GM13976 (cell line): ENCODE data around the gene HDAC9.

Experiments
- DNase-seq: peaks from one replicate; pipeline ENCODE4 v3.0.0; 2012; ENCODE audit warnings: low spot score
- CTCF ChIP-seq: IDR thresholded peaks from 2 replicates; pipeline ENCODE4 v1.5.1; 2012; ENCODE audit warnings: borderline replicate concordance, mild to moderate bottlenecking; ENCODE audit not compliant: insufficient read depth; ENCODE audit errors: extremely low read depth, missing control alignments, control extremely low read depth
- in situ Hi-C: fragments of 300-500 bp; cut with MboI; formaldehyde crosslinking; loops from one replicate; pipeline ENCODE4 v1.12.0; 2022; ENCODE audit warnings: low sequenced_read_pairs, mixed read lengths, inconsistent platforms; ENCODE audit not compliant: unreplicated experiment

The HDAC9 gene

GRCh38 chr7:18518555-18518954 lies 23.0 kb downstream of the HDAC9 start:
- DNase-seq, result no peak
- no peak for TF ChIP-seq CTCF
- in situ Hi-C loops, result no loop called here

GRCh38 chr7:18520450-18521235 lies 25.1 kb downstream of the HDAC9 start:
- in situ Hi-C loops, result no loop called here
- TF ChIP-seq CTCF, result no peak
- DNase-seq, result no peak

DNA sequence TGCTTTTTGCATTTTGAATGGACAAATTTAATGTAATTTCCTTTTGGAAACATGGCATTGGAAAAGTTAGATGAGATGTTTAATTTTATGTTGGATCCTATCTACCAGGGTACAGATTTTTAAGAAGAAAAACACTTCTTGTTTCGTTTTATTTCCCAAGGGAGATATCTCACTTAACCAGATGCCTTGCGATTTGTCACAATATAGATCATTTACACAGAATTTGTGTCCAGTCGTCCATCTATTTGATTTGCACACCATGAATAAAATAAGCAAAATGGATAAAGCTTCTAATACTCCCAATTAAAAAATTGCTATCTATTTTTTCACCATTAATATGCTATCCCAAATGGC lies 25.7 kb downstream of the HDAC9 start:
- DNase-seq, result no peak
- in situ Hi-C loops, result no loop called here
- TF ChIP-seq CTCF, result no peak

DNA sequence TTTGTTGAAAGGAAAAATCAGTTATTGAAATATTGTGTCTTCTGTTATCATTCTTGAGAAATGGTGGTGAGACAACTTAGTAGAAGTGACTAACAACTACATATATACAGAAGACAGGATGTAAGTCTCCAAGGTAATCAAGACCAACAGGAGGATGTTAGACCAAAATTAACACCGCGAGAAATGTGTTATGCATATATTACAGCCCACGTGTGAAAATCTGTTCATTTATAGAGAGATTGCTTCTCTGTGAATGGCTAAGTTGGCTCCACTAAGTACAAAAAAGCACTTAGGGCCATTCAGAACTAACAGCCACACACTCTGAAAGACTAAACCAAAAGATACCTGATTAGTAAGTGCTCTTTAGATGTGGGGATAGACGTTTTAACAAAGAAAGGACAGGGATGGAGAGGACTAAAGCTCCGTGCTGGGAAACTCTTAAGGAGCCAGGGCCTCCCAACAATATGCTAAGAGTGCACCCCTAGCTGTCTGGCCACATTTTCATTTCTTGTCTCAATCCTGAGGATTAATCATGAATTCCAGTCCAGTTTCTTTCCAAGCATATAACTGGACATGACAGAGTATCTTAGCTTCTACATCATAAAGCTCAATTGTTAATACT lies 26.5 kb downstream of the HDAC9 start:
- TF ChIP-seq CTCF, result no peak
- in situ Hi-C loops, result no loop called here
- DNase-seq, result no peak

DNA sequence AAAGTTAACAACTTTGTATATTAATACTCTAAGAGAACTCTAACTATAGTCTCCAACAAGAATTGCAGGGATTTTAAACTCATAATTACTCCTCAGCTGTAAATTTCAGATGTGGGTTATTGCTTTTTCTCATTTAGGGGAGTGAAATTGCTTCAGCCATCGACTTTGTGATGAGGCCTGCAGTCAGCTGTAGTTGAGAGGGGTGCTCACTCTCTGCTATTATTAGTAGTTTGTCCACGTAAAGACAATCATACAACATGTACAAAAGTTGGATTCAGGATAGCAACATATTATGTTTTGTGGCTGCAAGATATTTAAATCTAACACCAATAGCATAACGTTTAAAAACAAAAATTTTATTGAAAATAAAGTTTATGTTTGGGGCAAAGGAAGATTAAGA lies 28.7 kb downstream of the HDAC9 start:
- no peak for DNase-seq
- in situ Hi-C loops, result no loop called here
- no peak for TF ChIP-seq CTCF

GRCh38 chr7:18526368-18526878 lies 30.9 kb downstream of the HDAC9 start:
- in situ Hi-C loops, result no loop called here

More at GRCh38 chr7:18526368-18526878, 30.9 kb downstream of the HDAC9 start:
- no peak for DNase-seq
- no peak for TF ChIP-seq CTCF
